Aorta (tissue), 5 donors: ENCODE results near the gene FSIP1. TPM values are rescaled to one million over a fixed set of nuclear protein-coding genes. Genes with fewer than 3 reads are reported as not detected.

Experiments
- ATAC-seq: fragments of 200-7000 bp; cut with Tn5 transposase; one replicate; pipeline ENCODE4 v1.9.1; 2022; ENCODE audit warnings: moderate library complexity; ENCODE audit not compliant: low FRiP score
- DNase-seq, 2 donors: peaks; one replicate each; pipeline ENCODE4 v3.0.0-alpha.2; 2020
- H3K27ac ChIP-seq, 2 donors: one replicate each; pipeline ENCODE4 v1.5.1; 2013; ENCODE audit warnings: low read length in 2 of 2, mild to moderate bottlenecking in 2 of 2, moderate library complexity in 2 of 2, control low read depth in 1 of 2, inconsistent platforms in 1 of 2, low read depth in 1 of 2
- H3K27me3 ChIP-seq, 2 donors: one replicate each; pipeline ENCODE4 v1.6.1; 2013; ENCODE audit warnings: control low read depth in 1 of 2, low read length in 1 of 2, mild to moderate bottlenecking in 1 of 2, moderate library complexity in 1 of 2; ENCODE audit not compliant: insufficient read depth in 2 of 2, control insufficient read depth in 1 of 2
- H3K36me3 ChIP-seq, 2 donors: one replicate each; pipeline ENCODE4 v1.6.1; 2013; ENCODE audit warnings: control low read depth in 1 of 2, low read length in 1 of 2, mild to moderate bottlenecking in 1 of 2; ENCODE audit not compliant: insufficient read depth in 2 of 2, control insufficient read depth in 1 of 2
- H3K4me1 ChIP-seq, 2 donors: one replicate each; pipeline ENCODE4 v1.6.1; 2013; ENCODE audit warnings: low read length in 2 of 2, control low read depth in 1 of 2, mild to moderate bottlenecking in 1 of 2, moderate library complexity in 1 of 2; ENCODE audit not compliant: insufficient read depth in 2 of 2, control insufficient read depth in 1 of 2
- H3K4me3 ChIP-seq, 2 donors: one replicate each; pipeline ENCODE4 v1.5.1; 2013; ENCODE audit warnings: low read length in 2 of 2, control low read depth in 1 of 2, mild to moderate bottlenecking in 1 of 2
- H3K9me3 ChIP-seq: one replicate; pipeline ENCODE4 v1.6.1; 2013; ENCODE audit warnings: mild to moderate bottlenecking, low read length; ENCODE audit not compliant: control insufficient read depth
- WGBS, 2 donors: extraction: QIAGEN DNeasy Blood & Tissue Kit; methylation state at CpG; one replicate each; pipeline ENCODE4 v1.1.7; 2013; 5-methylcytosine and 5-hydroxymethylcytosine counted together
- intact Hi-C, 2 donors: fragments of 100-400 bp; cut with DNase I; formaldehyde crosslinking; loops; one replicate each; pipeline versions ENCODE4 v1.14.2 to v1.15.0; 2022
- polyA plus RNA-seq, 2 donors: library from polyadenylated mRNA; stranded (reverse); fragments of 200-250 nt; gene quantifications; one replicate each; pipeline ENCODE4 v1.2.3, GENCODE V29; 2013
- total RNA-seq, 2 donors: library from RNA; stranded (reverse); fragmentation: NEBNext Ultra II Directional; extraction: Animal tissue kit (Norgen Biotek cat#: 25700); gene quantifications; one replicate each; pipeline ENCODE4 v1.2.1, GENCODE V29; 2021
- donor health status: healthy with polysubstance abuse.
- donor health status: Bipolar disorder and iron deficiency.
- donor health status: DM: no; HTN: no; CAD: no.
- donor health status: DM: no; HTN: no; CAD: no.
- donor health status: DM: yes; HTN: yes; CAD: no.

FSIP1 gene
- total and polyA plus RNA-seq, 4 donors, result 1.2 TPM; not detected in 1

DNA sequence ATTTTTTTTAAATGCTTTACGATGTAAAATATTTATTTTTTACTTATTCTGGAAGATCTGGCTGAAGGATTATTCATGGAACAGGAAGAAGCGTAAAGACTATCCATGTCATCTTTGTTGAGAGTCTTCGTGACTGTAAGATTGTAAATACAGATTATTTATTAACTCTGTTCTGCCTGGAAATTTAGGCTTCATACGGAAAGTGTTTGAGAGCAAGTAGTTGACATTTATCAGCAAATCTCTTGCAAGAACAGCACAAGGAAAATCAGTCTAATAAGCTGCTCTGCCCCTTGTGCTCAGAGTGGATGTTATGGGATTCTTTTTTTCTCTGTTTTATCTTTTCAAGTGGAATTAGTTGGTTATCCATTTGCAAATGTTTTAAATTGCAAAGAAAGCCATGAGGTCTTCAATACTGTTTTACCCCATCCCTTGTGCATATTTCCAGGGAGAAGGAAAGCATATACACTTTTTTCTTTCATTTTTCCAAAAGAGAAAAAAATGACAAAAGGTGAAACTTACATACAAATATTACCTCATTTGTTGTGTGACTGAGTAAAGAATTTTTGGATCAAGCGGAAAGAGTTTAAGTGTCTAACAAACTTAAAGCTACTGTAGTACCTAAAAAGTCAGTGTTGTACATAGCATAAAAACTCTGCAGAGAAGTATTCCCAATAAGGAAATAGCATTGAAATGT, 186.1 kb downstream of the FSIP1 start:
- Histone ChIP-seq H3K27ac (no peak overlapping the region), H3K9me3 (no peaks in the 10 kb centered on the region), H3K27me3 (no peaks in the 10 kb centered on the region), H3K36me3 (peaks cover 0 to 2% of the 10 kb centered on the region in 2 donors), H3K4me3 (no peak overlapping the region), H3K4me1 (no peaks in the 10 kb centered on the region)
- DNase-seq (no peak), ATAC-seq (no peak)
- 90 to 92% methylated on average over 5 of the region's 5 CpGs for WGBS, 2 donors
- intact Hi-C loops, result no loop called here

DNA sequence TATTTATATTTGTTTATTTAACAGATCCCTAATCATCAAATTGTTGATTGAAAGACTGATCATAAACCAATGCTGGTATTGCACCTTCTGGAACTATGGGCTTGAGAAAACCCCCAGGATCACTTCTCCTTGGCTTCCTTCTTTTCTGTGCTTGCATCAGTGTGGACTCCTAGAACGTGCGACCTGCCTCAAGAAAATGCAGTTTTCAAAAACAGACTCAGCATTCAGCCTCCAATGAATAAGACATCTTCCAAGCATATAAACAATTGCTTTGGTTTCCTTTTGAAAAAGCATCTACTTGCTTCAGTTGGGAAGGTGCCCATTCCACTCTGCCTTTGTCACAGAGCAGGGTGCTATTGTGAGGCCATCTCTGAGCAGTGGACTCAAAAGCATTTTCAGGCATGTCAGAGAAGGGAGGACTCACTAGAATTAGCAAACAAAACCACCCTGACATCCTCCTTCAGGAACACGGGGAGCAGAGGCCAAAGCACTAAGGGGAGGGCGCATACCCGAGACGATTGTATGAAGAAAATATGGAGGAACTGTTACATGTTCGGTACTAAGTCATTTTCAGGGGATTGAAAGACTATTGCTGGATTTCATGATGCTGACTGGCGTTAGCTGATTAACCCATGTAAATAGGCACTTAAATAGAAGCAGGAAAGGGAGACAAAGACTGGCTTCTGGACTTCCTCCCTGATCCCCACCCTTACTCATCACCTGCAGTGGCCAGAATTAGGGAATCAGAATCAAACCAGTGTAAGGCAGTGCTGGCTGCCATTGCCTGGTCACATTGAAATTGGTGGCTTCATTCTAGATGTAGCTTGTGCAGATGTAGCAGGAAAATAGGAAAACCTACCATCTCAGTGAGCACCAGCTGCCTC, 187.1 kb downstream of the FSIP1 start:
- Histone ChIP-seq H3K9me3 (no peaks in the 10 kb centered on the region), H3K27me3 (no peaks in the 10 kb centered on the region), H3K36me3 (peaks cover 0 to 2% of the 10 kb centered on the region in 2 donors), H3K27ac (no peak overlapping the region), H3K4me3 (no peak overlapping the region), H3K4me1 (no peaks in the 10 kb centered on the region)
- ATAC-seq, result no peak
- DNase-seq, result no peak
- WGBS, 2 donors, result 92% methylated on average over 8 of the region's 8 CpGs
- intact Hi-C loops, result no loop called here

- ATAC-seq (no peak), DNase-seq (no peak)
- H3K27ac ChIP-seq, result no peak overlapping the region
- no peaks in the 10 kb centered on the region for H3K27me3 ChIP-seq
- H3K36me3 ChIP-seq, result peaks cover 0 to 2% of the 10 kb centered on the region in 2 donors
- intact Hi-C loops, result loop anchor here in 1 of 2 donors (5.0 kb wide), 1 partner anchor 892 kb away; no protein-coding TSS in a partner anchor
- H3K9me3 ChIP-seq, result no peaks in the 10 kb centered on the region
- 82 to 87% methylated on average over 5 of the region's 5 CpGs for WGBS, 2 donors
- no peak overlapping the region for H3K4me3 ChIP-seq
- no peaks in the 10 kb centered on the region for H3K4me1 ChIP-seq
These were observed 187.9 kb downstream of the FSIP1 start for GRCh38 chr15:39594446-39595337.

- Histone ChIP-seq H3K4me1 (no peaks in the 10 kb centered on the region), H3K36me3 (peaks cover 0 to 2% of the 10 kb centered on the region in 2 donors), H3K27me3 (no peaks in the 10 kb centered on the region), H3K4me3 (no peak overlapping the region), H3K27ac (no peak overlapping the region), H3K9me3 (no peaks in the 10 kb centered on the region)
- ATAC-seq (no peak), DNase-seq (no peak)
- intact Hi-C loops, result loop anchor here in 1 of 2 donors (5.0 kb wide), 1 partner anchor 892 kb away; no protein-coding TSS in a partner anchor
- WGBS, 2 donors, result 95 to 96% methylated on average over 7 of the region's 7 CpGs
These were observed 188.8 kb downstream of the FSIP1 start for GRCh38 chr15:39593656-39594445.

DNA sequence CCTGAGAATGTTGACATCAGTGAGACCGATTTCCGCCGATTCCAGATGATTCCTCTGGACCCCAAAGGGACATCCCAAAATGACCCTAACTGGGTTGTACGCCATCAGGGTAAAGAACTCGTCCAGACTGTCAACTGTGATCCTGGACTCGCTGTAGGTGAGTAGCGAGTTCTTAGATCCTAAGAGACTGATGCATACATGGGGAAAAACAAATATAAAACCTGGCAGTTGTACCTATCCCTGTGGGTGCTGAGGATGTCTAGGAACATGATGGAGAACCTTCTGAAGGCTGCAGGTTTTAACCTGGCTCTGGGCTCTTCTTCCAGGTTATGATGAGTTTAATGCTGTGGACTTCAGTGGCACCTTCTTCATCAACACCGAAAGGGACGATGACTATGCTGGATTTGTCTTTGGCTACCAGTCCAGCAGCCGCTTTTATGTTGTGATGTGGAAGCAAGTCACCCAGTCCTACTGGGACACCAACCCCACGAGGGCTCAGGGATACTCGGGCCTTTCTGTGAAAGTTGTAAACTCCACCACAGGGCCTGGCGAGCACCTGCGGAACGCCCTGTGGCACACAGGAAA, 189.5 kb downstream of the FSIP1 start:
- H3K27me3 ChIP-seq, result no peaks in the 10 kb centered on the region
- H3K4me3 ChIP-seq, result no peak overlapping the region
- H3K4me1 ChIP-seq, result no peaks in the 10 kb centered on the region
- 97% methylated on average over 15 of the region's 15 CpGs for WGBS, 2 donors
- no peak overlapping the region for H3K27ac ChIP-seq
- no peaks in the 10 kb centered on the region for H3K9me3 ChIP-seq
- DNase-seq (no peak), ATAC-seq (no peak)
- H3K36me3 ChIP-seq, result peaks cover 0 to 2% of the 10 kb centered on the region in 2 donors
- intact Hi-C loops, result loop anchor here in 1 of 2 donors (5.0 kb wide), 1 partner anchor 891 kb away; no protein-coding TSS in a partner anchor

DNA sequence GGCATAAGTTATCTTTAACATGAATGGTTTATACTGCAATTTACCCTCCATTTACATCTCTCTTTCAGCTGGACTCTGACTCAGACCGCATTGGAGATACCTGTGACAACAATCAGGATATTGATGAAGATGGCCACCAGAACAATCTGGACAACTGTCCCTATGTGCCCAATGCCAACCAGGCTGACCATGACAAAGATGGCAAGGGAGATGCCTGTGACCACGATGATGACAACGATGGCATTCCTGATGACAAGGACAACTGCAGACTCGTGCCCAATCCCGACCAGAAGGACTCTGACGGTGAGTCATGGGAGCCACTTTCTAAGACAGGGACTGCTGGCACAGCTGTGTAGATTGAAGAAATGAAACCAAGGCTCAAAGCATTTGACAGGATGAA, 190.1 kb downstream of the FSIP1 start:
- no peak for DNase-seq
- H3K27ac ChIP-seq, result no peak overlapping the region
- no peaks in the 10 kb centered on the region for H3K27me3 ChIP-seq
- H3K4me1 ChIP-seq, result no peaks in the 10 kb centered on the region
- H3K9me3 ChIP-seq, result no peaks in the 10 kb centered on the region
- H3K4me3 ChIP-seq, result no peak overlapping the region
- 89 to 93% methylated on average over 6 of the region's 6 CpGs for WGBS, 2 donors
- no peak for ATAC-seq
- peaks cover 0 to 2% of the 10 kb centered on the region in 2 donors for H3K36me3 ChIP-seq
- intact Hi-C loops, result loop anchor here in 1 of 2 donors (5.0 kb wide), 1 partner anchor 890 kb away; no protein-coding TSS in a partner anchor

GRCh38 chr15:39591896-39592315, 190.7 kb downstream of the FSIP1 start:
- intact Hi-C loops, result loop anchor here in 1 of 2 donors (5.0 kb wide), 1 partner anchor 890 kb away; no protein-coding TSS in a partner anchor
- ATAC-seq (no peak), DNase-seq (no peak)
- WGBS, 2 donors, result 93 to 94% methylated on average over 2 of the region's 2 CpGs
- Histone ChIP-seq H3K9me3 (no peaks in the 10 kb centered on the region), H3K27me3 (no peaks in the 10 kb centered on the region), H3K4me3 (no peak overlapping the region), H3K4me1 (no peaks in the 10 kb centered on the region), H3K36me3 (peaks cover 0 to 2% of the 10 kb centered on the region in 2 donors), H3K27ac (no peak overlapping the region)
